NT2/D1 (cell line): ENCODE data around the gene TNFRSF6B.

Experiments
- DNase-seq: peaks from one replicate; pipeline ENCODE4 v3.0.0-alpha.2; 2011; ENCODE audit warnings: low read depth, low spot score
- H3K27me3 ChIP-seq: 2 replicates; pipeline ENCODE4 v1.6.0; 2011; ENCODE audit warnings: mild to moderate bottlenecking; ENCODE audit not compliant: insufficient read length, insufficient read depth
- H3K36me3 ChIP-seq: 2 replicates; pipeline ENCODE4 v1.6.1; 2011; ENCODE audit warnings: mild to moderate bottlenecking, low read length, mixed read lengths; ENCODE audit not compliant: insufficient read depth, insufficient read length
- H3K4me1 ChIP-seq: 2 replicates; pipeline ENCODE4 v1.5.1; 2011; ENCODE audit not compliant: insufficient read depth, insufficient read length
- H3K4me3 ChIP-seq: 2 replicates; pipeline ENCODE4 v1.5.1; 2011; ENCODE audit warnings: low read depth; ENCODE audit not compliant: insufficient read length
- H3K9ac ChIP-seq: 2 replicates; pipeline ENCODE4 v1.6.0; 2011; ENCODE audit warnings: low read depth; ENCODE audit not compliant: insufficient read length
- H3K9me3 ChIP-seq: 2 replicates; pipeline ENCODE4 v1.5.1; 2011; ENCODE audit warnings: mild to moderate bottlenecking, low read length; ENCODE audit not compliant: insufficient read depth
- SUZ12 ChIP-seq: IDR thresholded peaks from 2 replicates; pipeline ENCODE4 v1.6.1; 2011; ENCODE audit not compliant: insufficient read length, insufficient read depth; ENCODE audit errors: extremely low read depth
- YY1 ChIP-seq: IDR thresholded peaks from 2 replicates; pipeline ENCODE4 v1.6.1; 2011; ENCODE audit not compliant: insufficient read length, insufficient read depth
- ZNF274 ChIP-seq: IDR thresholded peaks from 2 replicates; pipeline ENCODE4 v1.6.1; 2011; ENCODE audit warnings: mild to moderate bottlenecking, low read depth, low read length

Gene TNFRSF6B

GRCh38 chr20:63701329-63702035 lies 5.0 kb downstream of the TNFRSF6B start:
- Histone ChIP-seq H3K4me1 (peaks cover 36% of the 10 kb centered on the region), H3K9me3 (no peaks in the 10 kb centered on the region), H3K27me3 (no peaks in the 10 kb centered on the region), H3K4me3 (no peak overlapping the region), H3K9ac (no peak overlapping the region), H3K36me3 (peaks cover 96% of the 10 kb centered on the region)
- DNase-seq: no peak
- no peak for TF ChIP-seq SUZ12
- no peak for TF ChIP-seq ZNF274
- TF ChIP-seq YY1: no peak

- Histone ChIP-seq H3K9me3 (no peaks in the 10 kb centered on the region), H3K27me3 (no peaks in the 10 kb centered on the region), H3K4me1 (peaks cover 34% of the 10 kb centered on the region), H3K4me3 (no peak overlapping the region), H3K9ac (no peak overlapping the region), H3K36me3 (peaks cover 93% of the 10 kb centered on the region)
- no peak for DNase-seq
- no peak for TF ChIP-seq SUZ12
- TF ChIP-seq YY1: no peak
- TF ChIP-seq ZNF274: no peak
Observed at GRCh38 chr20:63702036-63702665, 5.7 kb downstream of the TNFRSF6B start.

- H3K4me1 ChIP-seq: peaks cover 30% of the 10 kb centered on the region
- H3K27me3 ChIP-seq: no peaks in the 10 kb centered on the region
- no peak for DNase-seq
- H3K9me3 ChIP-seq: no peaks in the 10 kb centered on the region
- H3K4me3 ChIP-seq: no peak overlapping the region
- no peak for TF ChIP-seq YY1
- no peak for TF ChIP-seq SUZ12
- H3K9ac ChIP-seq: no peak overlapping the region
- peaks cover 86% of the 10 kb centered on the region for H3K36me3 ChIP-seq
Observed at GRCh38 chr20:63702751-63703470, 6.5 kb downstream of the TNFRSF6B start.

- Histone ChIP-seq H3K9ac (no peak overlapping the region), H3K4me1 (peaks cover 27% of the 10 kb centered on the region), H3K36me3 (peaks cover 81% of the 10 kb centered on the region), H3K4me3 (no peak overlapping the region), H3K9me3 (no peaks in the 10 kb centered on the region), H3K27me3 (no peaks in the 10 kb centered on the region)
- no peak for DNase-seq
- no peak for TF ChIP-seq SUZ12
Observed at GRCh38 chr20:63703471-63703975, 7.1 kb downstream of the TNFRSF6B start.

- no peaks in the 10 kb centered on the region for H3K9me3 ChIP-seq
- no peak overlapping the region for H3K9ac ChIP-seq
- peaks cover 82% of the 10 kb centered on the region for H3K36me3 ChIP-seq
- DNase-seq: no peak
- no peak for TF ChIP-seq SUZ12
- no peak overlapping the region for H3K4me3 ChIP-seq
- H3K27me3 ChIP-seq: no peaks in the 10 kb centered on the region
- peaks cover 23% of the 10 kb centered on the region for H3K4me1 ChIP-seq
Observed at GRCh38 chr20:63703976-63704748, 7.7 kb downstream of the TNFRSF6B start.

GRCh38 chr20:63704749-63705117 lies 8.3 kb downstream of the TNFRSF6B start:
- Histone ChIP-seq H3K9ac (no peak overlapping the region), H3K4me3 (no peak overlapping the region)
- TF ChIP-seq ZNF274: no peak
- TF ChIP-seq SUZ12: no peak
- no peak for TF ChIP-seq YY1

More at GRCh38 chr20:63704749-63705117, 8.3 kb downstream of the TNFRSF6B start:
- Histone ChIP-seq H3K36me3 (peaks cover 82% of the 10 kb centered on the region), H3K9me3 (no peaks in the 10 kb centered on the region), H3K27me3 (no peaks in the 10 kb centered on the region), H3K4me1 (peaks cover 20% of the 10 kb centered on the region)
- DNase-seq: no peak
